ENCODE data around the gene MYMK. TPM values are rescaled to one million over a fixed set of nuclear protein-coding genes. Genes with fewer than 3 reads are reported as not detected.

The MYMK gene
- total and polyA plus RNA-seq, 2 of the 4 experiments (the other 2 are of a cell fraction) = not detected

GRCh38 chr9:133525677-133526076 lies 918 bp upstream of the MYMK start:
- no peaks in the 10 kb centered on the region for H4K20me1 ChIP-seq (ENCODE audit: insufficient read depth, low read length)
- no peaks in the 10 kb centered on the region for H3K9me1 ChIP-seq (ENCODE audit: insufficient read depth, low read length)
- H3K14ac ChIP-seq (replicated peaks; ENCODE audit: low read depth, low read length) = no peak overlapping the region
- H3K18ac ChIP-seq (ENCODE audit: low read depth, low read length) = no peak overlapping the region
- no peaks in the 10 kb centered on the region for H3K9me3 ChIP-seq (ENCODE audit: control insufficient read depth, insufficient read depth, low read length)
- H4K8ac ChIP-seq (ENCODE audit: low read depth in 2 of 2, low read length in 2 of 2) = no peak overlapping the region
- dilution Hi-C loops (cut with HindIII; ENCODE audit: low sequenced_read_pairs, unreplicated experiment) (no loop called here), intact Hi-C loops (cut with micrococcal nuclease) (no loop called here), in situ Hi-C loops (cut with MboI; ENCODE audit: low sequenced_read_pairs) (no loop called here)
- no peak overlapping the region for H3K27ac ChIP-seq (ENCODE audit: insufficient read depth, low read length)
- no peak overlapping the region for H3K23ac ChIP-seq (ENCODE audit: low read depth, low read length)
- no peak overlapping the region for H3K4ac ChIP-seq (ENCODE audit: low read depth, low read length)
- H2BK5ac ChIP-seq (ENCODE audit: low read depth, low read length, poor library complexity, severe bottlenecking) = no peak overlapping the region
- H2AK5ac ChIP-seq (ENCODE audit: low read depth, low read length) = no peak overlapping the region
- no peaks in the 10 kb centered on the region for H3K79me1 ChIP-seq (ENCODE audit: low read depth in 1 of 2, low read length in 2 of 2)
- 63% methylated on average over 2 of the region's 8 CpGs; no CpG with 5 or more reads in 1 of the 2 experiments for WGBS, 2 experiments (ENCODE audit: extremely low coverage in 2 of 2, insufficient read length in 1 of 2)
- no peak overlapping the region for H2BK120ac ChIP-seq (ENCODE audit: low read depth, low read length)
- no peak overlapping the region for H2BK20ac ChIP-seq (ENCODE audit: low read depth, low read length)
- no peak overlapping the region for H3K4me3 ChIP-seq (ENCODE audit: insufficient read depth, low read depth, low read length)
- no peak overlapping the region for H3K4me2 ChIP-seq (ENCODE audit: low read depth, low read length)
- no TSS peak for BruUV-seq (replicated peaks)
- no peak overlapping the region for H4K5ac ChIP-seq (ENCODE audit: low read depth, low read length)
- H2AFZ ChIP-seq (replicated peaks; ENCODE audit: low read length, poor library complexity) = no peak overlapping the region
- no peak overlapping the region for H2BK15ac ChIP-seq (ENCODE audit: low read depth, low read length)
- no peak overlapping the region for H4K91ac ChIP-seq (ENCODE audit: insufficient read depth, low read depth, low read length)
- no peak overlapping the region for H3K9ac ChIP-seq (ENCODE audit: low read depth, low read length)
- H3K27me3 ChIP-seq (ENCODE audit: control insufficient read depth, insufficient read depth, low read length) = peaks cover 85% of the 10 kb centered on the region
- H3K4me1 ChIP-seq (ENCODE audit: control insufficient read depth, insufficient read depth, low read length) = peaks cover 2% of the 10 kb centered on the region; the same call in 1 of the 2 replicates
- ATAC-seq (ENCODE audit: low read depth) (no peak), DNase-seq (no peak)
- TF ChIP-seq, protein P1, sequence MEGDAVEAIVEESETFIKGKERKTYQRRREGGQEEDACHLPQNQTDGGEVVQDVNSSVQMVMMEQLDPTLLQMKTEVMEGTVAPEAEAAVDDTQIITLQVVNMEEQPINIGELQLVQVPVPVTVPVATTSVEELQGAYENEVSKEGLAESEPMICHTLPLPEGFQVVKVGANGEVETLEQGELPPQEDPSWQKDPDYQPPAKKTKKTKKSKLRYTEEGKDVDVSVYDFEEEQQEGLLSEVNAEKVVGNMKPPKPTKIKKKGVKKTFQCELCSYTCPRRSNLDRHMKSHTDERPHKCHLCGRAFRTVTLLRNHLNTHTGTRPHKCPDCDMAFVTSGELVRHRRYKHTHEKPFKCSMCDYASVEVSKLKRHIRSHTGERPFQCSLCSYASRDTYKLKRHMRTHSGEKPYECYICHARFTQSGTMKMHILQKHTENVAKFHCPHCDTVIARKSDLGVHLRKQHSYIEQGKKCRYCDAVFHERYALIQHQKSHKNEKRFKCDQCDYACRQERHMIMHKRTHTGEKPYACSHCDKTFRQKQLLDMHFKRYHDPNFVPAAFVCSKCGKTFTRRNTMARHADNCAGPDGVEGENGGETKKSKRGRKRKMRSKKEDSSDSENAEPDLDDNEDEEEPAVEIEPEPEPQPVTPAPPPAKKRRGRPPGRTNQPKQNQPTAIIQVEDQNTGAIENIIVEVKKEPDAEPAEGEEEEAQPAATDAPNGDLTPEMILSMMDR (conservative IDR thresholded peaks at IDR 0.05; ENCODE audit: low read depth, low read length) = no peak
- TF ChIP-seq RFX5 (IDR thresholded peaks at IDR 0.05; ENCODE audit: low read depth, low read length) = no peak
- no peak for TF ChIP-seq RCOR1 (IDR thresholded peaks at IDR 0.05; ENCODE audit: insufficient replicate concordance, low read length)
- no peak for TF ChIP-seq RAD21 (IDR thresholded peaks at IDR 0.05; ENCODE audit: low read length)
- TF ChIP-seq CEBPB (IDR thresholded peaks at IDR 0.05; ENCODE audit: low read depth, low read length) = no peak
- no peak for TF ChIP-seq CHD1 (IDR thresholded peaks at IDR 0.05; ENCODE audit: low read depth, low read length)
- no peak for TF ChIP-seq SMC3 (IDR thresholded peaks at IDR 0.05; ENCODE audit: low read depth, low read length)
- TF ChIP-seq, protein P2, sequence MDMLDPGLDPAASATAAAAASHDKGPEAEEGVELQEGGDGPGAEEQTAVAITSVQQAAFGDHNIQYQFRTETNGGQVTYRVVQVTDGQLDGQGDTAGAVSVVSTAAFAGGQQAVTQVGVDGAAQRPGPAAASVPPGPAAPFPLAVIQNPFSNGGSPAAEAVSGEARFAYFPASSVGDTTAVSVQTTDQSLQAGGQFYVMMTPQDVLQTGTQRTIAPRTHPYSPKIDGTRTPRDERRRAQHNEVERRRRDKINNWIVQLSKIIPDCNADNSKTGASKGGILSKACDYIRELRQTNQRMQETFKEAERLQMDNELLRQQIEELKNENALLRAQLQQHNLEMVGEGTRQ (IDR thresholded peaks at IDR 0.05; ENCODE audit: low read depth, low read length) = no peak
- TF ChIP-seq BHLHE40 (IDR thresholded peaks at IDR 0.05; ENCODE audit: low read depth, low read length) = no peak
- no peak overlapping the region for H3K56ac ChIP-seq (ENCODE audit: extremely low read depth, insufficient read depth, low read length)
- H3K36me3 ChIP-seq (ENCODE audit: control insufficient read depth, insufficient read depth, low read length) = no peaks in the 10 kb centered on the region
- ChIA-PET POLR2A (ENCODE audit: unreplicated experiment) (no interaction called here), CTCF (interaction anchor here (0.6 kb wide), 1 partner anchor 94 kb away, joined by 3 read pairs; no protein-coding TSS in a partner anchor)
- H2AK9ac ChIP-seq (replicated peaks; ENCODE audit: low read depth, low read length, poor library complexity) = no peak overlapping the region
